Brain microvascular endothelial cell (primary cell): Measurements from ENCODE around the gene PERP.
A peak's percentile ranks its signal among the peaks of the same experiment; 100 is the strongest.

Experiments
- DNase-seq: peaks from one replicate; pipeline ENCODE4 v3.0.0-alpha.2; 2020
- H3K27ac ChIP-seq: fragments of 250-450 bp; sonication (Bioruptor Pico); 2 replicates; pipeline ENCODE4 v1.5.1; 2020; ENCODE audit warnings: mild to moderate bottlenecking, moderate library complexity
- H3K27me3 ChIP-seq: fragments of 250-450 bp; sonication (Bioruptor Pico); replicated peaks from 2 replicates; pipeline ENCODE4 v1.5.1; 2020; ENCODE audit warnings: mild to moderate bottlenecking
- H3K36me3 ChIP-seq: fragments of 250-450 bp; sonication (Bioruptor Pico); replicated peaks from 2 replicates; pipeline ENCODE4 v1.5.1; 2020; ENCODE audit warnings: mild to moderate bottlenecking
- H3K4me3 ChIP-seq: 2 replicates; pipeline ENCODE4 v1.5.1; 2011; ENCODE audit warnings: low read depth, mild to moderate bottlenecking, control low read depth, low read length, moderate library complexity
- CTCF ChIP-seq: IDR thresholded peaks from 2 replicates; pipeline ENCODE4 v1.5.1; 2011; ENCODE audit warnings: low read depth, mild to moderate bottlenecking, moderate library complexity, low read length, control low read depth, inconsistent platforms; ENCODE audit errors: missing control alignments
- in situ Hi-C: cut with HindIII; loops from 2 replicates; pipeline ENCODE4 v1.10.0; 2017; ENCODE audit warnings: low sequenced_read_pairs, low pct_ligation_motif_present

The PERP gene

DNA sequence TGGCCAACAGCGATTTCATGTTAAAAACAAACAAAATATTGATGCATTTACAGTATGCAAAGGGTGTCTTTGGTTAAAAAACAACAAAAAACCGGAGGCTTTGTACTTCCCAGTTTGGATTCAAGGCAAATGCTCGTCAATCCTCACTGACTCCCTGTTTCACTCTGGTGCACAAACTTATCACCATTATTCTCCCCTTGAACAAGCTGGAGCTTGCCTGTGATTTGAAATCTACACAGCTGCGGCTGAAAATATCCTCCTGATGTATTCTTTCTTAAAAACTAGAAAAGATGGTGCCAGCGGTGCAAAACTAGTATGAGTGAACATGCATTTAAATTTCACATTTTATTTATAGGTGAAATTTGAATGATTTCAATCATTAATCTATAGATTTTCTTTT, 3.3 kb downstream of the PERP start:
- Histone ChIP-seq H3K4me3 (no peak overlapping the region), H3K27me3 (no peaks in the 10 kb centered on the region), H3K36me3 (no peaks in the 10 kb centered on the region), H3K27ac (no peak overlapping the region)
- in situ Hi-C loops = no loop called here
- TF ChIP-seq CTCF = no peak
- DNase-seq = no peak

DNA sequence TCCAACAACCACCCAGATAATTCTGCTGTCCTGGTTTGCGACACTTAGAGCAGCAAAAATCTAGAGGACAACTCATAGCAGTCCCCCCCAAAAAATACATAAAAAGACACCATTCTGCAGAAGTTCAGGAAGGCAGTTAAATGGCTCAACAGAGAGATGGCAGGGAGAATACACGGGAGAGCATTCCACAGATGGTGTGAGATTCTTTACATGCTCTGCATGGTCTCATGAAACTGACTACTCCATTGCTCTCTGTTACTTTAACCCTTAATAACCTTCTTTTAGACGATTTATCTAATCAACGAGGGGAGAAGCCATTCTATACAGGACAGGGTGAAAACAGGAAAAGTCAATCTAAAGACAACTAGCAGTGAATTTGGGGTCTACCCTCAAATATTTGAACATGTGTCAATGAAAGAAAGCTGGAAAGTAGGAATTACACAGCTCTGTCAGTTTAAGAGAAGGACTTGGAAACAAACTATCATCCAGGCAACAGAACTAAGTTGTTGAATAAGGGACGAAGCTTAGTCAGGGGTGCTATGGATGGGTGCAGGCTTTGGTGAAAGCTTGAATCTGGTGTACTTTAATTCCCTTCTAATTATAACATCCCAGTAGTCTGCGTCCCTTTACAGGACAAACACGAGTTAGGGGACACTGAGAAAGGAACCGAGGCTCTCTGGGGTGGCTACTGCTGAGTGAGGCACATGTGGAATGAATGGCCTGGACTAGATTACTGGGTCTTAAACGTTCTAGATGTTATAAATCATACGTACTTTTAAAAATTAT, 5.1 kb downstream of the PERP start:
- in situ Hi-C loops = no loop called here
- no peak overlapping the region for H3K27ac ChIP-seq
- no peaks in the 10 kb centered on the region for H3K36me3 ChIP-seq
- H3K27me3 ChIP-seq = no peaks in the 10 kb centered on the region
- peak; percentile 33 for DNase-seq
- TF ChIP-seq CTCF = no peak
- H3K4me3 ChIP-seq = no peak overlapping the region

DNA sequence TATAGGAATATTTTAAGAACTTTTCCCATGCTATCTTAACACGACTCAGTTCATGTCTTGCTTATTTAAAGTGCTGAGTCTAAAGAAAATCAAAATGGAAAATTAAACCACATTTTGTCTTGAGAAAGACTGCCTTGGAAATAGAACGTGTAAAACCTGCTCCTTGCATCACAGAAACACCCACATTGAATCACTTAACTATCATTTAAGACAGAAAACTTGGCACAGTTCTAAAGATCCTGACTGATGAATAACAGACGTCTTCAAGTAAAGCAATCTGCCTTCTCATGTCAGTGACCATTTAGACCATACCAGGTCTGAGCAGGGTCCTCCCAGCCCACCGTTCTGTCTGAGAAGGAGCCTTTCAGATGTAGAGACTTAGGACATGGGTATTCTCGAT, 7.4 kb downstream of the PERP start:
- peak; percentile 38 for DNase-seq
- in situ Hi-C loops = no loop called here
- no peak overlapping the region for H3K4me3 ChIP-seq

DNA sequence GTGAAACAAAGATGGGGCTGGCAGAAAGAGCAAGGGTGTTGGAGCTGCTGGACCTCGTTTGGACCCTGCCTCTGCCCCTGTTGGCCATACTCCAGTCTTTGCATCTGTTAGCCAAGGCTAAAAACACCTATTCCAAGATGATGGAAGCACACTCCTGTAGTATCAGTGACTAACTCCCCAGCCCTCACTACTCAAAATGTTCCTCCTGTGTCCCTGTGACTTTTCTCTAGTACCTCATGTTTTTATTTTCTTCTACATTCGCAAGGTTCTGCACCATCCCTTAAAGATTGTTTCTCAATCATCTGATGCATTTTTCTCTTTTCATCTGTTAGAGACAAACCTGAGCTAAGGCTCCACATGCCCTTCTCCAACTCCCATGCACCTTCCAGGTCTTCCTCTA, 8.9 kb downstream of the PERP start:
- H3K4me3 ChIP-seq = no peak overlapping the region
- H3K27ac ChIP-seq = no peak overlapping the region
- no peaks in the 10 kb centered on the region for H3K27me3 ChIP-seq
- no peak for DNase-seq
- H3K36me3 ChIP-seq = no peaks in the 10 kb centered on the region
- in situ Hi-C loops = no loop called here
- TF ChIP-seq CTCF = no peak

More for the DNA sequence above, 7.4 kb downstream of the PERP start:
- Histone ChIP-seq H3K36me3 (no peaks in the 10 kb centered on the region), H3K27me3 (no peaks in the 10 kb centered on the region), H3K27ac (no peak overlapping the region)
- TF ChIP-seq CTCF = no peak

DNA sequence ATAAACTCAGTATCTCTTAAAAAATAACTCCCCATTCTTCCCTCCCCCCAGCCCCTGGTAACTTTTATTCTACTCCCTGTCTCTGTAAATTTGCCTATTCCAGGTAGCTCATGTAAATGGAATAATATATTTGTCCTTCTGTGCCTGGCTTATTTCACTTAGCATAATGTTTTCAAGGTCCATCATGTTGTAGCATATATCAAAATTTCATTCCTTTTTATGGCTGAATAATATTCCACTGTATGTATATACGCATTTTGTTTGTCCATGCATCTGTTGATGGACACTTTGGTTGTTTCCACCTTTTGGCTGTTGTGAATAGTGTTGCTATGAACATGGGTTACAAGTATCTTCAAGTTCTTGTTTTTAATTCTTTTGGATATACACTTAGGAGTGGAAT, 13.0 kb downstream of the PERP start:
- Histone ChIP-seq H3K4me3 (no peak overlapping the region), H3K27ac (no peak overlapping the region), H3K27me3 (no peaks in the 10 kb centered on the region), H3K36me3 (no peaks in the 10 kb centered on the region)
- in situ Hi-C loops = no loop called here
- no peak for DNase-seq
- TF ChIP-seq CTCF = no peak

- no peaks in the 10 kb centered on the region for H3K36me3 ChIP-seq
- no peak overlapping the region for H3K4me3 ChIP-seq
- no peak for TF ChIP-seq CTCF
- no peaks in the 10 kb centered on the region for H3K27me3 ChIP-seq
- DNase-seq = no peak
- H3K27ac ChIP-seq = no peak overlapping the region
- in situ Hi-C loops = no loop called here
Measured at GRCh38 chr6:138093632-138094031, 13.6 kb downstream of the PERP start.
